Measurements from ENCODE around the gene TPRN.

TPRN gene

DNA sequence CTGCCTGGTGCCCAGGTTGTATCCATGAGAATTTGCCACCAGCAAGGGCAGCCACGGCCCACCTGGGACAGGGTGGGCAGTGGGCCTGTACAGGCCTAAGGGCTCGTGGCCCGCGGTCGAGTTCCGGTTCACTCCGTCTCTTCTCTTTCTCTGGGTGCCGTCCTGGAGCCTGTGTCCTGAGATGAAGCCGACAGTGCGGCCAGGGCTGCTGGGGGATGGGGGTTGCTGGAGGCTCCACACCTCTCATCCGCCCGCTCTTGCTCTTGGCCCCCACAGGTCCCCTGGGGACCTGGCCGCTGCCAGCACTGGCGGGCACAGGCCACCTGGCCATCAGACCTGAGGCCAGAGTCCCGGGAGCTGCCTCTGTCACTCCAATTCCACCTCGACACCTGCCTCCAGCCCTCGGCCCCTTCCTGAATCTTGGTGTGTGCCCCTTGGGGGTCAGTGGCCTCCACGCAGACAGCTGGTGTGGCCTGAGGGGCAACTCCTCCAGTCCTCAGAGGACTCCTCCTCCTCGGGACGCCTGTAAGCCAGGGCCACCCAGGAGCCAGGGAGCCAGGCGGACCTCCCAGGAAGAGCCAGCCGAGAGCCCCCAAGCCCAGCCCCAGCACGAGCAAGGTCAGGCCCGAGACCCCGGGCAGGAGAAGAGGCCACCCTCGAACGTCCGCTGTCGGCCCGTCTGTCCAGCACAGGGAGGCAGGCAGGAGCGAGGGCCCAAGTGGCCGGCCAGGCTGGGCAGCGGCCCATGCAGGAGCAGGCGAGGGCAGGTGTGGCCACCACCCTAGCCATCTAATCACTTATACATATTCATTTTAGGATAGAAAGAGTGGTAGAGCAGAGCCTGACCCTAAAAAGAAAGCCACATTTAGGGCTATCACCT, 35.9 kb downstream of the TPRN start:
- Histone ChIP-seq H3K9ac (no peak overlapping the region), H3K27me3 (ENCODE audit: control insufficient read depth, insufficient read depth, low read length) (peaks cover 15% of the 10 kb centered on the region), H3K4me1 (no peaks in the 10 kb centered on the region), H3K27ac (no peak overlapping the region), H3K4me3 (ENCODE audit: low read depth, low read length) (no peak overlapping the region), H3K36me3 (ENCODE audit: control insufficient read depth, insufficient read depth, low read length) (no peaks in the 10 kb centered on the region), H2AFZ (no peak overlapping the region), H3K4me2 (ENCODE audit: low read length) (no peak overlapping the region), H3K79me2 (no peaks in the 10 kb centered on the region), H3K9me3 (ENCODE audit: control insufficient read depth, low read length) (no peaks in the 10 kb centered on the region)
- TF ChIP-seq, protein P1, sequence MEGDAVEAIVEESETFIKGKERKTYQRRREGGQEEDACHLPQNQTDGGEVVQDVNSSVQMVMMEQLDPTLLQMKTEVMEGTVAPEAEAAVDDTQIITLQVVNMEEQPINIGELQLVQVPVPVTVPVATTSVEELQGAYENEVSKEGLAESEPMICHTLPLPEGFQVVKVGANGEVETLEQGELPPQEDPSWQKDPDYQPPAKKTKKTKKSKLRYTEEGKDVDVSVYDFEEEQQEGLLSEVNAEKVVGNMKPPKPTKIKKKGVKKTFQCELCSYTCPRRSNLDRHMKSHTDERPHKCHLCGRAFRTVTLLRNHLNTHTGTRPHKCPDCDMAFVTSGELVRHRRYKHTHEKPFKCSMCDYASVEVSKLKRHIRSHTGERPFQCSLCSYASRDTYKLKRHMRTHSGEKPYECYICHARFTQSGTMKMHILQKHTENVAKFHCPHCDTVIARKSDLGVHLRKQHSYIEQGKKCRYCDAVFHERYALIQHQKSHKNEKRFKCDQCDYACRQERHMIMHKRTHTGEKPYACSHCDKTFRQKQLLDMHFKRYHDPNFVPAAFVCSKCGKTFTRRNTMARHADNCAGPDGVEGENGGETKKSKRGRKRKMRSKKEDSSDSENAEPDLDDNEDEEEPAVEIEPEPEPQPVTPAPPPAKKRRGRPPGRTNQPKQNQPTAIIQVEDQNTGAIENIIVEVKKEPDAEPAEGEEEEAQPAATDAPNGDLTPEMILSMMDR (IDR thresholded peaks at IDR 0.05), result no peak

DNA sequence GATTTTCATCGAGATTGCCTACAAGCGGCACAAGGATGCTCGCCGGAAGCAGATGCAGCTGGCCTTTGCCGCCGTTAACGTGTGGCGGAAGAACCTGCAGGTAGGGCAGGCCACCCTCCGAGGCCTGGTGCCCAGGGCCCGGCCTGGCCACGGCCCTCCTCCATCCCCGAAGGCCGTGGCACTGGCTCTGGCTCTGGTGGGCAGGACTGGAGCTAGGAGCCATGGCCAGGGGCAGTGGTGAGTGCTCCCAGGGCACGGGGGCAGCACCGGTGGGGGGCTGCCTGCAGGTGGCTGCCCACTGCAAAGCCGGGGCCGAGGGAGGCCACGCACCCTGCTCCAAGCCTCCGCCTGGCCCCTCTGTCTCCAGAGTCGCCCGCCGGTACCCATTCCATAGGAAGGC, 36.7 kb downstream of the TPRN start:
- H3K4me2 ChIP-seq (ENCODE audit: low read length), result no peak overlapping the region
- peaks cover 13% of the 10 kb centered on the region for H3K27me3 ChIP-seq (ENCODE audit: control insufficient read depth, insufficient read depth, low read length)
- TF ChIP-seq, protein P1 (IDR thresholded peaks at IDR 0.05), result no peak
- no peak overlapping the region for H3K27ac ChIP-seq
- H3K9ac ChIP-seq, result no peak overlapping the region
- H3K9me3 ChIP-seq (ENCODE audit: control insufficient read depth, low read length), result no peaks in the 10 kb centered on the region
- H3K4me1 ChIP-seq, result no peaks in the 10 kb centered on the region
- no peak overlapping the region for H2AFZ ChIP-seq
- H3K4me3 ChIP-seq (ENCODE audit: low read depth, low read length), result no peak overlapping the region
- H3K79me2 ChIP-seq, result no peaks in the 10 kb centered on the region
- no peaks in the 10 kb centered on the region for H3K36me3 ChIP-seq (ENCODE audit: control insufficient read depth, insufficient read depth, low read length)

DNA sequence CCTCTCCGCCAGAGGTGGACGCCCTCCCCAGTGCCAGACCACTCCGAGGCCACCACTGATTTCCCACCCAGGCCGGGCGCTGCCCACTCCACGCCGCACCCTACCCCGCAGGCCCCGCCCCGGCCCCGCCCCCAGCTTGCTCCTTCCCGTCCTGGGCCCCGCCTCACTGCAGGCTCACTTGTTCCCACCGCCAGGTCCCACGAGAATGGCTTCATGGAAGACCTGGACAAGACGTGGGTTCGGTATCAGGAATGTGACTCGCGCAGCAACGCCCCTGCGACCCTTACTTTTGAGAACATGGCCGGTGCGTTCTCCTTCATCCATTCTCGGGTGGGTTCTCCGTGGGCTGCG, 37.2 kb downstream of the TPRN start:
- Histone ChIP-seq H3K9ac (no peak overlapping the region), H3K79me2 (no peaks in the 10 kb centered on the region), H3K27ac (no peak overlapping the region), H2AFZ (no peak overlapping the region), H3K9me3 (ENCODE audit: control insufficient read depth, low read length) (no peaks in the 10 kb centered on the region), H3K36me3 (ENCODE audit: control insufficient read depth, insufficient read depth, low read length) (no peaks in the 10 kb centered on the region), H3K4me1 (no peaks in the 10 kb centered on the region), H3K4me3 (ENCODE audit: low read depth, low read length) (peak overlapping the region; percentile 39), H3K27me3 (ENCODE audit: control insufficient read depth, insufficient read depth, low read length) (peaks cover 13% of the 10 kb centered on the region), H3K4me2 (ENCODE audit: low read length) (peak overlapping the region; percentile 65)
- TF ChIP-seq, protein P1 (IDR thresholded peaks at IDR 0.05), result no peak

DNA sequence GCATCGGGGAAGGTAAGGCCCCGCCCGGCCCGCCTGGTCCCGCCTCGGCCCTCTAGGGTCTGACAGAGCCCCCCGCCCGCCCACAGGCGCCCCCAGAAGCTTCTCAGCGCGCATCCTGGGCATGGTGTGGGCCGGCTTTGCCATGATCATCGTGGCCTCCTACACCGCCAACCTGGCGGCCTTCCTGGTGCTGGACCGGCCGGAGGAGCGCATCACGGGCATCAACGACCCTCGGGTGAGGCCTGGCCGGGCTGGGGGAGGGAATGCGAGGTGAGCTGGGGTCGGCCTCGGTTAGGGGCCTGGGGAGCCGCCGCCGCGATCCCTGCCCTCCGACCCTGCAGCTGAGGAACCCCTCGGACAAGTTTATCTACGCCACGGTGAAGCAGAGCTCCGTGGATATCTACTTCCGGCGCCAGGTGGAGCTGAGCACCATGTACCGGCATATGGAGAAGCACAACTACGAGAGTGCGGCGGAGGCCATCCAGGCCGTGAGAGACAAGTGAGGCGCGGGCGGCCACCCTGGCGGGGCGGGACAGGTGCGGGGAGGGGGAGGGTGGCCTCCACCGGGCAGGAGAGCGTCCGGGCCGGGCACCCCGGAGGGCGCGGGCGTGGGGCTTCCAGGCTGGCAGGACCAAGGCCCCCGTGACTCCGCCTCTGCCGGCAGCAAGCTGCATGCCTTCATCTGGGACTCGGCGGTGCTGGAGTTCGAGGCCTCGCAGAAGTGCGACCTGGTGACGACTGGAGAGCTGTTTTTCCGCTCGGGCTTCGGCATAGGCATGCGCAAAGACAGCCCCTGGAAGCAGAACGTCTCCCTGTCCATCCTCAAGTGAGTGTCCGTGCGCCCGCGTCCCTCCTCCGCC, 37.8 kb downstream of the TPRN start:
- no peak overlapping the region for H3K9ac ChIP-seq
- H3K36me3 ChIP-seq (ENCODE audit: control insufficient read depth, insufficient read depth, low read length), result no peaks in the 10 kb centered on the region
- H3K27me3 ChIP-seq (ENCODE audit: control insufficient read depth, insufficient read depth, low read length), result peaks cover 13% of the 10 kb centered on the region
- H3K27ac ChIP-seq, result no peak overlapping the region
- H3K9me3 ChIP-seq (ENCODE audit: control insufficient read depth, low read length), result no peaks in the 10 kb centered on the region
- peak overlapping the region; percentile 39 for H3K4me3 ChIP-seq (ENCODE audit: low read depth, low read length)
- H2AFZ ChIP-seq, result peak overlapping the region; percentile 64
- no peaks in the 10 kb centered on the region for H3K79me2 ChIP-seq
- H3K4me2 ChIP-seq (ENCODE audit: low read length), result peak overlapping the region; percentile 65
- no peaks in the 10 kb centered on the region for H3K4me1 ChIP-seq
- TF ChIP-seq, protein P1 (IDR thresholded peaks at IDR 0.05), result no peak
